Keratinocyte (primary cell): ENCODE measurements around the gene UGT1A10. TPM values are rescaled to one million over a fixed set of nuclear protein-coding genes. Genes with fewer than 3 reads are reported as not detected.

ENCODE experiments used
- DNase-seq: peaks from one replicate; pipeline ENCODE4 v3.0.0-alpha.2; 2011; ENCODE audit warnings: low read depth, missing footprints, low spot score
- FAIRE-seq: peaks from 2 replicates; lab custom pipeline; 2011; peaks lifted over from hg19 to GRCh38; lab: Jason Lieb, UNC
- H2AFZ ChIP-seq: 2 replicates; pipeline ENCODE4 v1.6.0; 2012; ENCODE audit warnings: low read length, control low read depth, inconsistent platforms; ENCODE audit not compliant: control insufficient read depth
- H3K27ac ChIP-seq: 2 replicates; pipeline ENCODE4 v1.5.1; 2011; ENCODE audit warnings: low read length; ENCODE audit not compliant: control insufficient read depth, insufficient read depth
- H3K27me3 ChIP-seq: 3 replicates; pipeline ENCODE4 v1.6.0; 2011; ENCODE audit warnings: low read length; ENCODE audit not compliant: control insufficient read depth, insufficient read depth; ENCODE audit errors: extremely low read depth
- H3K36me3 ChIP-seq, 2 experiments: 2 replicates in 1 of 2; 3 replicates in 1 of 2; pipeline ENCODE4 v1.5.1; 2011; ENCODE audit warnings: low read length in 2 of 2, mild to moderate bottlenecking in 1 of 2; ENCODE audit not compliant: control insufficient read depth in 2 of 2, insufficient read depth in 2 of 2; ENCODE audit errors: extremely low read depth in 1 of 2
- H3K4me1 ChIP-seq: 3 replicates; pipeline ENCODE4 v1.5.1; 2011; ENCODE audit warnings: low read length; ENCODE audit not compliant: control insufficient read depth, insufficient read depth; ENCODE audit errors: extremely low read depth
- H3K4me2 ChIP-seq: 3 replicates; pipeline ENCODE4 v1.6.0; 2011; ENCODE audit warnings: low read depth, low read length; ENCODE audit not compliant: control insufficient read depth, insufficient read depth; ENCODE audit errors: extremely low read depth
- H3K4me3 ChIP-seq, 3 experiments: fragments of 200-600 bp in 1 of 3; sonication (generic) in 1 of 3; 2 replicates in 2 of 3; 3 replicates in 1 of 3; pipeline ENCODE4 v1.5.1; 2011 to 2016; ENCODE audit warnings: low read length in 3 of 3, mild to moderate bottlenecking in 3 of 3, control low read depth in 2 of 3, inconsistent platforms in 1 of 3, low read depth in 1 of 3, mixed read lengths in 1 of 3, mixed run types in 1 of 3, moderate library complexity in 1 of 3; ENCODE audit not compliant: control insufficient read depth in 2 of 3, insufficient read depth in 2 of 3; ENCODE audit errors: extremely low read depth in 1 of 3
- H3K79me2 ChIP-seq: 2 replicates; pipeline ENCODE4 v1.6.0; 2012; ENCODE audit warnings: low read length; ENCODE audit not compliant: control insufficient read depth, insufficient read depth
- H3K9ac ChIP-seq: 3 replicates; pipeline ENCODE4 v1.6.0; 2011; ENCODE audit warnings: low read length; ENCODE audit not compliant: control insufficient read depth, insufficient read depth; ENCODE audit errors: extremely low read depth
- H3K9me1 ChIP-seq: 3 replicates; pipeline ENCODE4 v1.6.0; 2011; ENCODE audit warnings: low read length; ENCODE audit not compliant: control insufficient read depth, insufficient read depth; ENCODE audit errors: extremely low read depth
- H3K9me3 ChIP-seq: 2 replicates; pipeline ENCODE4 v1.5.1; 2012; ENCODE audit warnings: low read depth, low read length; ENCODE audit not compliant: control insufficient read depth
- H4K20me1 ChIP-seq: 3 replicates; pipeline ENCODE4 v1.6.0; 2011; ENCODE audit warnings: low read length; ENCODE audit not compliant: control insufficient read depth, insufficient read depth; ENCODE audit errors: extremely low read depth
- EZH2 ChIP-seq: IDR thresholded peaks from one replicate; pipeline ENCODE4 v1.6.1; 2012; ENCODE audit warnings: inconsistent platforms, mild to moderate bottlenecking, low read length, moderate library complexity
- dilution Hi-C: fragments of 300-500 bp; cut with MboI; formaldehyde crosslinking; loops from one replicate; pipeline ENCODE4 v1.7.0; 2020; ENCODE audit warnings: low sequenced_read_pairs; ENCODE audit not compliant: extremely low pct_ligation_motif_present
- polyA plus RNA-seq, 5 experiments: library from polyadenylated mRNA; depleted of rRNA in 3 of 5; stranded (reverse) in 3 of 5; stranded (forward) in 1 of 5; unstranded in 1 of 5; fragments of >200 nt; gene quantifications; 1 replicate in 1 of 5; 2 replicates in 3 of 5; 3 replicates in 1 of 5; pipeline versions ENCODE4 v1.2.1 to v1.2.3, GENCODE V29; 2011 to 2012; ENCODE audit warnings: missing spikeins in 2 of 5, low read depth in 1 of 5, low replicate concordance in 1 of 5
- TF ChIP-seq, protein P1 (sequence below), 3 experiments: IDR thresholded peaks in 1 of 3; conservative IDR thresholded peaks in 1 of 3; optimal IDR thresholded peaks in 1 of 3; 2 replicates in 2 of 3; 3 replicates in 1 of 3; pipeline versions ENCODE3 to v1.5.1; 2011; ENCODE audit warnings: low read length in 3 of 3, mild to moderate bottlenecking in 3 of 3, moderate library complexity in 2 of 3, control low read depth in 1 of 3, inconsistent platforms in 1 of 3; ENCODE audit not compliant: insufficient read depth in 2 of 3; ENCODE audit errors: extremely low read depth in 1 of 3

UGT1A10 gene
- polyA plus RNA-seq, 1 donor (not counting 4 experiments of a cell fraction or from before 2014, with no cell fraction given), result 2.0 TPM

DNA sequence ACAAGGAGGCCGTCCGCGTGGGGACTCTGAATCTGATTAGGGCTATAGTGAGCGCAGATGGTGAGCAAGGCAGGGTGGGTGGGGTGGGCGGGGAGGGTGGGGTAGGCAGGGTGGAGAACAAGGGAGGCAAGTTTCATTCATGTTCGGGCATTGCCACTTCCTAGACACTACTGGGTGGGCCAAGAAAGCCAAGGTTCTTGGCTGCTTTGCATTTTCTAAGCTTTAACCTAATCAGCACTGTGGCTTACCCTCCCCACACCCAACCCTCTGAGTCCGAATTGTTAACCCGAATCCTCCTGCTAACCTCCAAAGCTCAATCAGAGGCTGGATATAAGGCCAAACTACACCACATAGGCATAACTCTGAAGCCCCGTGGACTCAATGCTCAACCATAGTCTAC, 160.0 kb downstream of the UGT1A10 start:
- DNase-seq, result no peak
- H3K9me1 ChIP-seq, result no peaks in the 10 kb centered on the region
- H3K27me3 ChIP-seq, result no peaks in the 10 kb centered on the region
- no peaks in the 10 kb centered on the region for H3K9me3 ChIP-seq
- no peak overlapping the region for H3K9ac ChIP-seq
- H2AFZ ChIP-seq, result no peak overlapping the region
- no peaks in the 10 kb centered on the region for H3K36me3 ChIP-seq
- dilution Hi-C loops, result no loop called here
- no peak overlapping the region for H3K4me2 ChIP-seq
- H3K4me3 ChIP-seq, result no peak overlapping the region
- H4K20me1 ChIP-seq, result no peaks in the 10 kb centered on the region
- peaks cover 7% of the 10 kb centered on the region for H3K4me1 ChIP-seq
- H3K27ac ChIP-seq, result no peak overlapping the region
- no peak for TF ChIP-seq EZH2
- TF ChIP-seq, protein P1, sequence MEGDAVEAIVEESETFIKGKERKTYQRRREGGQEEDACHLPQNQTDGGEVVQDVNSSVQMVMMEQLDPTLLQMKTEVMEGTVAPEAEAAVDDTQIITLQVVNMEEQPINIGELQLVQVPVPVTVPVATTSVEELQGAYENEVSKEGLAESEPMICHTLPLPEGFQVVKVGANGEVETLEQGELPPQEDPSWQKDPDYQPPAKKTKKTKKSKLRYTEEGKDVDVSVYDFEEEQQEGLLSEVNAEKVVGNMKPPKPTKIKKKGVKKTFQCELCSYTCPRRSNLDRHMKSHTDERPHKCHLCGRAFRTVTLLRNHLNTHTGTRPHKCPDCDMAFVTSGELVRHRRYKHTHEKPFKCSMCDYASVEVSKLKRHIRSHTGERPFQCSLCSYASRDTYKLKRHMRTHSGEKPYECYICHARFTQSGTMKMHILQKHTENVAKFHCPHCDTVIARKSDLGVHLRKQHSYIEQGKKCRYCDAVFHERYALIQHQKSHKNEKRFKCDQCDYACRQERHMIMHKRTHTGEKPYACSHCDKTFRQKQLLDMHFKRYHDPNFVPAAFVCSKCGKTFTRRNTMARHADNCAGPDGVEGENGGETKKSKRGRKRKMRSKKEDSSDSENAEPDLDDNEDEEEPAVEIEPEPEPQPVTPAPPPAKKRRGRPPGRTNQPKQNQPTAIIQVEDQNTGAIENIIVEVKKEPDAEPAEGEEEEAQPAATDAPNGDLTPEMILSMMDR (optimal IDR thresholded peaks at IDR 0.05 in 1 of 3, IDR thresholded peaks at IDR 0.05 in 1 of 3, conservative IDR thresholded peaks at IDR 0.05 in 1 of 3; ENCODE audit: extremely low read depth in 1 of 3, insufficient read depth in 2 of 3, low read length in 3 of 3), result no peak
- H3K79me2 ChIP-seq, result no peaks in the 10 kb centered on the region
- no peak for FAIRE-seq

DNA sequence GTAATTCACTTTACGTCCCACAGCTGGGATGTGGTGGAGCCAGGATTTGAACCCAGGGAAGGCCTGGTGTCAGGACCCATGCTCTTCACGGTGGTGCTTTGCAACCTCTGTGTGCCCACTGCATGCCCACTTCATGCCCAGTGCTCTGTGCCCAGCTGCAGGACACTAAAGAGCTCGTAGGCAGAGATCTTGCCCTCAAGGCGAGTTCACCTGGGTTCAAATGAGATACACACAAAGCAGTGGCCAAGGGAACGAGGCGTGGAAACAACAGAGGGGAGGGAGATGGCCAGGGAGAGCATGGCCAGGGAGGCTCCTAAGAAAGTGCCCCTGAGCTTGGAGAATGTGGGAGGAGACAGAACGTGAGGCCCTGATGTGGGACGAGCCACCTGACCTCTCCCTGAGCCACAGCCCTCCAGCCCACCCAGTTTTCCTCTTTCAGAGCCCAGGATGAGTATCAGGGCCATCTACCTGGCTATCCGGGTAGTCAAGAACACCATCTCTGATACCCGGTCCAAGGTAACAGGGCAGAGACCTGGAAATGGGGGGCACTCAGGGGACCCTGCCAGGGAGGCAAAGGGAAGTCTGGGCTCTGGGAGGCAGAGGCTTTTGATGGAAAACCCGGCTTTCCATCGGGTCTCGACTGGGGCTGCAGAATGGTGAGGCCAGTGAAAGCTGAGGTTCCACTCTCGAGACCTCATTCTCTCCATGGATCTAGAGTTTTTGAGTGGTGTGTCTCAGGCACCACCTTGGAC, 162.3 kb downstream of the UGT1A10 start:
- H3K4me3 ChIP-seq, result no peak overlapping the region
- H3K36me3 ChIP-seq, result no peaks in the 10 kb centered on the region
- no peak overlapping the region for H3K4me2 ChIP-seq
- no peak overlapping the region for H3K9ac ChIP-seq
- dilution Hi-C loops, result no loop called here
- H3K27me3 ChIP-seq, result peaks cover under 1% of the 10 kb centered on the region
- TF ChIP-seq, protein P1 (optimal IDR thresholded peaks at IDR 0.05 in 1 of 3, IDR thresholded peaks at IDR 0.05 in 1 of 3, conservative IDR thresholded peaks at IDR 0.05 in 1 of 3; ENCODE audit: extremely low read depth in 1 of 3, insufficient read depth in 2 of 3, low read length in 3 of 3), result no peak
- TF ChIP-seq EZH2, result no peak
- no peaks in the 10 kb centered on the region for H3K9me3 ChIP-seq
- no peak overlapping the region for H2AFZ ChIP-seq
- no peak overlapping the region for H3K27ac ChIP-seq
- H4K20me1 ChIP-seq, result no peaks in the 10 kb centered on the region
- H3K79me2 ChIP-seq, result no peaks in the 10 kb centered on the region
- DNase-seq (no peak), FAIRE-seq (no peak)
- H3K4me1 ChIP-seq, result peaks cover 9% of the 10 kb centered on the region
- no peaks in the 10 kb centered on the region for H3K9me1 ChIP-seq
